K562 (cell line): Measurements from ENCODE around the gene BPNT1. TPM values are rescaled to one million over a fixed set of nuclear protein-coding genes. Genes with fewer than 3 reads are reported as not detected.

Source experiments
- CBX3 ChIP-seq, 2 experiments: IDR thresholded peaks; 1 replicate in 1 of 2; 2 replicates in 1 of 2; pipeline ENCODE4 v1.6.1; 2012; ENCODE audit warnings: inconsistent platforms in 2 of 2, low read length in 2 of 2, borderline replicate concordance in 1 of 2, control low read depth in 1 of 2
- CTBP1 ChIP-seq: fragments of 450-650 bp; IDR thresholded peaks from 2 replicates; pipeline ENCODE4 v1.6.1; 2016; ENCODE audit warnings: borderline replicate concordance
- FOXA1 ChIP-seq: fragments of 450-650 bp; IDR thresholded peaks from 2 replicates; pipeline ENCODE4 v1.6.1; 2016; ENCODE audit warnings: mild to moderate bottlenecking, borderline replicate concordance
- FUS ChIP-seq: fragments of 200-400 bp; formaldehyde crosslinking; optimal IDR thresholded peaks from 2 replicates; pipeline ENCODE3; 2017; ENCODE audit warnings: low read depth, low read length
- HINFP ChIP-seq: fragments of 450-650 bp; conservative IDR thresholded peaks from 2 replicates; pipeline ENCODE4 v1.6.1; 2016; ENCODE audit warnings: missing genetic modification characterization, low read depth, mild to moderate bottlenecking, control low read depth, missing compliant biosample characterization
- KHSRP ChIP-seq: fragments of 450-650 bp; IDR thresholded peaks from 2 replicates; pipeline ENCODE4 v1.6.1; 2017
- NKRF ChIP-seq: fragments of 450-650 bp; IDR thresholded peaks from 2 replicates; pipeline ENCODE4 v1.6.1; 2016; ENCODE audit warnings: borderline replicate concordance
- POLR2AphosphoS5 ChIP-seq: IDR thresholded peaks from 2 replicates; pipeline ENCODE4 v1.6.1; 2011; ENCODE audit warnings: mild to moderate bottlenecking, low read depth, low read length, moderate library complexity; ENCODE audit not compliant: control insufficient read depth, insufficient read depth
- POU5F1 ChIP-seq: fragments of 150-350 bp; IDR thresholded peaks from 2 replicates; pipeline ENCODE4 v1.6.1; 2014; ENCODE audit warnings: borderline replicate concordance, low read length, low read depth, mild to moderate bottlenecking; ENCODE audit not compliant: partially characterized antibody
- SAP30 ChIP-seq: fragments of 200-600 bp; sonication (generic); IDR thresholded peaks from 2 replicates; pipeline ENCODE4 v1.6.1; 2012; ENCODE audit warnings: borderline replicate concordance, low read depth, mild to moderate bottlenecking, moderate library complexity, low read length, control low read depth, inconsistent platforms; ENCODE audit not compliant: insufficient read depth, poor library complexity, severe bottlenecking
- SREBF1 ChIP-seq: fragments of 150-350 bp; IDR thresholded peaks from 2 replicates; pipeline ENCODE4 v1.6.1; 2014; ENCODE audit warnings: antibody characterized with exemption, low read depth, low read length, borderline replicate concordance
- THAP12 ChIP-seq: fragments of 250-450 bp; sonication (Bioruptor Pico); IDR thresholded peaks from 2 replicates; pipeline ENCODE4 v1.9.0; 2021; ENCODE audit warnings: mild to moderate bottlenecking, inconsistent platforms
- TRIM25 ChIP-seq: fragments of 450-650 bp; IDR thresholded peaks from 2 replicates; pipeline ENCODE4 v1.7.0; 2016; ENCODE audit warnings: borderline replicate concordance
- ZBTB7A ChIP-seq: IDR thresholded peaks from 2 replicates; pipeline ENCODE4 v1.6.1; 2011; ENCODE audit warnings: low read depth, mild to moderate bottlenecking, low read length, moderate library complexity, borderline replicate concordance; ENCODE audit not compliant: control insufficient read depth
- ZNF274 ChIP-seq: IDR thresholded peaks from 2 replicates; pipeline ENCODE4 v1.6.1; 2011; ENCODE audit warnings: low read depth, mild to moderate bottlenecking, low read length, moderate library complexity, borderline replicate concordance
- ZNF586 ChIP-seq: fragments of 450-650 bp; formaldehyde crosslinking; conservative IDR thresholded peaks from 2 replicates; pipeline ENCODE4 v1.4.0; 2020; ENCODE audit warnings: mild to moderate bottlenecking, moderate library complexity
- ZNF695 ChIP-seq: fragments of 450-650 bp; formaldehyde crosslinking; IDR thresholded peaks from 2 replicates; pipeline ENCODE4 v1.4.0; 2020; ENCODE audit warnings: mild to moderate bottlenecking, moderate library complexity
- ZNF830 ChIP-seq: fragments of 250-450 bp; sonication (Bioruptor Pico); IDR thresholded peaks from 2 replicates; pipeline ENCODE4 v1.5.0; 2021; ENCODE audit warnings: mild to moderate bottlenecking
- polyA plus RNA-seq, 8 experiments: library from polyadenylated mRNA; depleted of rRNA in 4 of 8; stranded (reverse) in 5 of 8; unstranded in 3 of 8; fragments of >200 nt; fragmentation: Nextera tagmentation in 2 of 8; fragmentation: Illumina TruSeq in 1 of 8; extraction: Ambion mirVana in 2 of 8; extraction: Trizol in 1 of 8; gene quantifications; 2 replicates each; pipeline versions ENCODE4 v1.2.1 to v1.2.3, GENCODE V29; 2011 to 2014; ENCODE audit warnings: inconsistent platforms in 1 of 8, missing spikeins in 1 of 8
- total RNA-seq, 7 experiments: library from RNA; depleted of rRNA in 6 of 7; stranded (reverse); fragments of >200 nt in 6 of 7; fragmentation: Illumina TruSeq in 2 of 7; extraction: Trizol in 2 of 7; gene quantifications; 2 replicates each; pipeline versions ENCODE4 v1.2.1 to v1.2.3, GENCODE V29; 2011 to 2021; ENCODE audit warnings: low replicate concordance in 1 of 7

BPNT1 gene
- total and polyA plus RNA-seq, 9 of the 15 experiments (the other 6 are each of a cell fraction or from before 2014, with no cell fraction given) = 30.2 to 73.8 (median 40.5) TPM

GRCh38 chr1:220046052-220046930, 43.3 kb downstream of the BPNT1 start, which contains the start of gene EPRS1 (continued):
- TF ChIP-seq HINFP (tag) = no peak
- no peak for TF ChIP-seq KHSRP
- peak; percentile 99 for TF ChIP-seq CTBP1
- TF ChIP-seq ZBTB7A = peak; percentile 55; the same call in 1 of the 2 replicates
- peak; percentile 57; the same call in 1 of the 2 replicates for TF ChIP-seq THAP12 (CRISPR knock-in tag)
- TF ChIP-seq POLR2AphosphoS5 = no peak; the same call in 1 of the 2 replicates
- peak in 1 of 2 experiments; percentile 95; a peak in 1 of 3 replicates for TF ChIP-seq CBX3 (IDR thresholded peaks at IDR 0.05; ENCODE audit: borderline replicate concordance in 1 of 2, low read length in 2 of 2)
- TF ChIP-seq SREBF1 = peak; percentile 9; the same call in 1 of the 2 replicates
- TF ChIP-seq ZNF586 (CRISPR knock-in tag) = no peak
- TF ChIP-seq ZNF830 = 0 out of 2 replicates have a peak, but pooled peaks have one; percentile 37
- TF ChIP-seq TRIM25 = no peak
- no peak for TF ChIP-seq FUS
- TF ChIP-seq SAP30 = peak; percentile 95
- TF ChIP-seq ZNF695 (CRISPR knock-in tag) = no peak
- peak; percentile 96 for TF ChIP-seq NKRF
- no peak for TF ChIP-seq FOXA1
- no peak for TF ChIP-seq POU5F1
- no peak for TF ChIP-seq ZNF274
